ENCODE results near the gene GRHPR. TPM values are rescaled to one million over a fixed set of nuclear protein-coding genes. Genes with fewer than 3 reads are reported as not detected.

GRHPR gene
- total and polyA plus RNA-seq, 10 of the 15 experiments (the other 5 are each of a cell fraction or from before 2014, with no cell fraction given), result 52.4 to 194 (median 126) TPM

GRCh38 chr9:37383393-37383792 is 39.1 kb upstream of the GRHPR start:
- ChIA-PET POLR2A (interaction anchor here (1.5 to 3.3 kb wide), 6 partner anchors 7 to 82 kb away, joined by 3 to 46 read pairs (median 10); no protein-coding TSS in a partner anchor), CTCF (interaction anchor here (0.9 to 4.0 kb wide), 11 partner anchors 8 to 357 kb away, joined by 3 to 23 read pairs (median 7); no protein-coding TSS in a partner anchor), SMC1A (ENCODE audit: uncharacterized antibody, unreplicated experiment) (interaction anchor here (0.7 to 3.6 kb wide), 14 partner anchors 9 to 91 kb away, joined by 3 to 40 read pairs (median 4); no protein-coding TSS in a partner anchor), RAD21 (ENCODE audit: unreplicated experiment) (interaction anchor here (0.9 to 3.4 kb wide), 11 partner anchors 10 to 303 kb away, joined by 3 to 24 read pairs (median 4); no protein-coding TSS in a partner anchor)
- FAIRE-seq (peak; percentile 61), DNase-seq (ENCODE audit: low read depth, low spot score) (no peak), ATAC-seq (no peak)
- no peak overlapping the region for H3K4me3 ChIP-seq
- WGBS (ENCODE audit: insufficient coverage, insufficient replicate concordance, low lambda C conversion rate, missing lambda C conversion rate), result 58% methylated on average over 6 of the region's 6 CpGs
- intact Hi-C loops (cut with micrococcal nuclease; ENCODE audit: unreplicated experiment) (no loop called here), in situ Hi-C loops (cut with MboI) (no loop called here)
- H3K27me3 ChIP-seq (replicated peaks in 1 of 2; ENCODE audit: control insufficient read depth in 2 of 2, insufficient read depth in 2 of 2, low read length in 1 of 2), result no peaks in the 10 kb centered on the region
- no peaks in the 10 kb centered on the region for H4K20me1 ChIP-seq (ENCODE audit: control insufficient read depth, insufficient read depth)
- H3K9ac ChIP-seq (ENCODE audit: control insufficient read depth, insufficient read depth, low read length), result peak overlapping the region; percentile 64
- H3K36me3 ChIP-seq (ENCODE audit: control insufficient read depth in 2 of 2, insufficient read depth in 2 of 2, low read length in 1 of 2), result no peaks in the 10 kb centered on the region
- H3K4me2 ChIP-seq (ENCODE audit: control insufficient read depth, insufficient read depth), result peak overlapping the region; percentile 58
- H3K4me1 ChIP-seq (ENCODE audit: control insufficient read depth, insufficient read depth, low read length), result peaks cover 60% of the 10 kb centered on the region
- H3K79me2 ChIP-seq (ENCODE audit: control insufficient read depth, insufficient read depth, low read length), result peaks cover 3% of the 10 kb centered on the region
- BruUV-seq (replicated peaks), result no TSS peak
- peak overlapping the region; percentile 46; the same call in 1 of the 2 replicates for H2AFZ ChIP-seq (ENCODE audit: control insufficient read depth, low read depth, low read length)
- peak overlapping the region; percentile 92 for H3K27ac ChIP-seq (ENCODE audit: control insufficient read depth, insufficient read depth)
- H3K9me3 ChIP-seq (replicated peaks; ENCODE audit: control insufficient read depth, insufficient read depth, low read length), result peaks cover 2% of the 10 kb centered on the region; the same call in 2 of the 3 replicates
- TF ChIP-seq BHLHE40 (IDR thresholded peaks at IDR 0.05; ENCODE audit: borderline replicate concordance in 1 of 2, low read depth in 2 of 2, low read length in 1 of 2) (no peak), ZNF687 (IDR thresholded peaks at IDR 0.05) (no peak), JUND (IDR thresholded peaks at IDR 0.05; ENCODE audit: low read depth, low read length) (no peak), MYB (IDR thresholded peaks at IDR 0.05; ENCODE audit: borderline replicate concordance, low read depth, low read length) (no peak), ZNF384 (IDR thresholded peaks at IDR 0.05; ENCODE audit: borderline replicate concordance, low read depth, low read length) (no peak), RELA (IDR thresholded peaks at IDR 0.05; ENCODE audit: borderline replicate concordance, partially characterized antibody) (no peak), RBBP5 (conservative IDR thresholded peaks at IDR 0.05) (no peak), POLR2A (IDR thresholded peaks at IDR 0.05; ENCODE audit: low read depth, low read length) (no peak), MEF2A (IDR thresholded peaks at IDR 0.05; ENCODE audit: insufficient read depth, low read depth, low read length) (no peak)
- TF ChIP-seq, protein P1, sequence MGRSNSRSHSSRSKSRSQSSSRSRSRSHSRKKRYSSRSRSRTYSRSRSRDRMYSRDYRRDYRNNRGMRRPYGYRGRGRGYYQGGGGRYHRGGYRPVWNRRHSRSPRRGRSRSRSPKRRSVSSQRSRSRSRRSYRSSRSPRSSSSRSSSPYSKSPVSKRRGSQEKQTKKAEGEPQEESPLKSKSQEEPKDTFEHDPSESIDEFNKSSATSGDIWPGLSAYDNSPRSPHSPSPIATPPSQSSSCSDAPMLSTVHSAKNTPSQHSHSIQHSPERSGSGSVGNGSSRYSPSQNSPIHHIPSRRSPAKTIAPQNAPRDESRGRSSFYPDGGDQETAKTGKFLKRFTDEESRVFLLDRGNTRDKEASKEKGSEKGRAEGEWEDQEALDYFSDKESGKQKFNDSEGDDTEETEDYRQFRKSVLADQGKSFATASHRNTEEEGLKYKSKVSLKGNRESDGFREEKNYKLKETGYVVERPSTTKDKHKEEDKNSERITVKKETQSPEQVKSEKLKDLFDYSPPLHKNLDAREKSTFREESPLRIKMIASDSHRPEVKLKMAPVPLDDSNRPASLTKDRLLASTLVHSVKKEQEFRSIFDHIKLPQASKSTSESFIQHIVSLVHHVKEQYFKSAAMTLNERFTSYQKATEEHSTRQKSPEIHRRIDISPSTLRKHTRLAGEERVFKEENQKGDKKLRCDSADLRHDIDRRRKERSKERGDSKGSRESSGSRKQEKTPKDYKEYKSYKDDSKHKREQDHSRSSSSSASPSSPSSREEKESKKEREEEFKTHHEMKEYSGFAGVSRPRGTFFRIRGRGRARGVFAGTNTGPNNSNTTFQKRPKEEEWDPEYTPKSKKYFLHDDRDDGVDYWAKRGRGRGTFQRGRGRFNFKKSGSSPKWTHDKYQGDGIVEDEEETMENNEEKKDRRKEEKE (IDR thresholded peaks at IDR 0.05), result no peak
- TF ChIP-seq, protein P2, sequence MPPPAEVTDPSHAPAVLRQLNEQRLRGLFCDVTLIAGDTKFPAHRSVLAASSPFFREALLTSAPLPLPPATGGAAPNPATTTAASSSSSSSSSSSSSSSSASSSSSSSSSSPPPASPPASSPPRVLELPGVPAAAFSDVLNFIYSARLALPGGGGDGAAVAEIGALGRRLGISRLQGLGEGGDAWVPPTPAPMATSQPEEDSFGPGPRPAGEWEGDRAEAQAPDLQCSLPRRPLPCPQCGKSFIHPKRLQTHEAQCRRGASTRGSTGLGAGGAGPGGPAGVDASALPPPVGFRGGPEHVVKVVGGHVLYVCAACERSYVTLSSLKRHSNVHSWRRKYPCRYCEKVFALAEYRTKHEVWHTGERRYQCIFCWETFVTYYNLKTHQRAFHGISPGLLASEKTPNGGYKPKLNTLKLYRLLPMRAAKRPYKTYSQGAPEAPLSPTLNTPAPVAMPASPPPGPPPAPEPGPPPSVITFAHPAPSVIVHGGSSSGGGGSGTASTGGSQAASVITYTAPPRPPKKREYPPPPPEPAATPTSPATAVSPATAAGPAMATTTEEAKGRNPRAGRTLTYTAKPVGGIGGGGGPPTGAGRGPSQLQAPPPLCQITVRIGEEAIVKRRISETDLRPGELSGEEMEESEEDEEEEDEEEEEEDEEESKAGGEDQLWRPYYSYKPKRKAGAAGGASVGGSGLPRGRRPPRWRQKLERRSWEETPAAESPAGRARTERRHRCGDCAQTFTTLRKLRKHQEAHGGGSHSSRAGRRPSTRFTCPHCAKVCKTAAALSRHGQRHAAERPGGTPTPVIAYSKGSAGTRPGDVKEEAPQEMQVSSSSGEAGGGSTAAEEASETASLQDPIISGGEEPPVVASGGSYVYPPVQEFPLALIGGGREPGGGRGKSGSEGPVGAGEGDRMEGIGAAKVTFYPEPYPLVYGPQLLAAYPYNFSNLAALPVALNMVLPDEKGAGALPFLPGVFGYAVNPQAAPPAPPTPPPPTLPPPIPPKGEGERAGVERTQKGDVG (CRISPR knock-in tag; IDR thresholded peaks at IDR 0.05), result no peak
- TF ChIP-seq, protein P3, sequence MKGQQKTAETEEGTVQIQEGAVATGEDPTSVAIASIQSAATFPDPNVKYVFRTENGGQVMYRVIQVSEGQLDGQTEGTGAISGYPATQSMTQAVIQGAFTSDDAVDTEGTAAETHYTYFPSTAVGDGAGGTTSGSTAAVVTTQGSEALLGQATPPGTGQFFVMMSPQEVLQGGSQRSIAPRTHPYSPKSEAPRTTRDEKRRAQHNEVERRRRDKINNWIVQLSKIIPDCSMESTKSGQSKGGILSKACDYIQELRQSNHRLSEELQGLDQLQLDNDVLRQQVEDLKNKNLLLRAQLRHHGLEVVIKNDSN (IDR thresholded peaks at IDR 0.05; ENCODE audit: borderline replicate concordance, extremely low read length, insufficient read depth, low read depth, low read length), result no peak

Data from GM12878 (cell line).